NCI-H510A treated with DMSO at 0.1 percent for 48 hours (cell line): ENCODE measurements around the gene RAPGEF6.
"Not testable (repeated sequence)": the region's sequence is repeated elsewhere in the genome, so short reads cannot be mapped to it uniquely, and the experiment has no call there.

Experiments used
- DNase-seq: peaks from one replicate; lab custom pipeline; 2025; lab: John Stamatoyannopoulos, UW

RAPGEF6 gene

GRCh38 chr5:131384616-131385214 lies 250.3 kb downstream of the RAPGEF6 start:
- no peak for DNase-seq

- DNase-seq: no peak
These were observed 250.9 kb downstream of the RAPGEF6 start for GRCh38 chr5:131384173-131384572.

DNA sequence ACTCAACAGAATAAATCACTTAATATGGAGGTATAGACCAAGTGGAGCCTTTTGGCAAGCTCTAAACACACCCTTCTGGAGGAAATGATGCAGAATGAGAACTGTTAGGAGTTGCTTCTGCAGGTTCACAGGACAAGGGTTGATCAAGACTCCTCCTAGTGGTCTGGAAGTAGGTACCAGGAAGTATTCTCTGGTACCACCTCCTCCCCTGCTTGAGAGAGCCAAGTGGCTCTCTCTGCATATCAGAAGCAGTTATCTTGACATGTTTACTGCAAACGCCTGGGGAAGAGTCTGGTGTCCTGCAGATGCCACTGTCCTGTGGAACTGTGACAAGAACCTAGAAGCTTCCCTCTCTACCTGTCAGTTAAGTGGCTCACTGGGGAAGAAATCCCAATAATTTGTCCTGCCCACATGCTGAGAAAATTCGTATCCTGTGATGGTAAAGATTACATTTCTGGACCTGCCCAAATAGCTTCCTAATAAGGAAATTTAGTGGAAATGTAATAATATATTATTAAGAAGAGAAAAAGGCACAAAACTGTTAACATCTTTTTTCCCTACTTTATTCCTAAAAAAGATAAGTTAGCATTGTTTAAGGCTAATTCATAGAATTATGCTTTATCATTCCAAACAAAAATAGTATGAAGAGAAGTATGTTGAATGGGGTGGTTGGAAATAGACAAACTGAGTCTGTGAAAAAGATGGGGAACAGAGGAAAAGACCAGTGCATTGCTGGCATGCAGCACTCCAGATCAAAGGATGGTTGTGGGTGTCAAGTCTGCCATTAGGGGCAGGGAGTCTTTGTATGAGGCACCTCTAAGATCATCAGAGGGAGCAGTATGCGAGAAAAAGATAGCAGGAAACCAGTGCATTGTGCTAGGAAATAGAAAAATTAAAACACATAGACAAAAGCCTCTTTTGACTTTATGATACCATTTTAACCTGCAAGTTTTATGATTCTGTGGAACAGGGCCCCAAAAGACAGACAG lies 252.3 kb downstream of the RAPGEF6 start:
- no peak for DNase-seq

DNA sequence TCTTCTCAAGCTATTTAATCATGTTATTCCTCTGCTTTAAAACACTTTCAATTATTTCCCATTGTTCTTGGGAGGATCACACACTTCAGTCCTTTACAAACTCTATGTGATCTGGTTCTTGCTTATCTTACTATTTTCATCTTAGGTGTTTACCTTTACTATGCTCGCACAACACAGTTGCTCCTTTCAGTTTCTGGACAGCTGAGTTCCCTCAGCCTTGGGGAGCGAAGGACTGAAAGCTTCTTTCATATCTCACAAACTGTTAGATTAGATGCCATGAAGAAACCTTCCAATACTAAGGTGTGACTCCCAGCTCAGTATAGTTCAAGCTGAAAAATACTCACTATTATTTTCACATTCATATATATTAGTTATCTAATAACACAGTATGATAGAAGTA lies 253.3 kb downstream of the RAPGEF6 start:
- DNase-seq: no peak

- DNase-seq: no peak
These were observed 254.0 kb downstream of the RAPGEF6 start for GRCh38 chr5:131381021-131381420.

GRCh38 chr5:131380238-131380637 lies 254.8 kb downstream of the RAPGEF6 start:
- DNase-seq: not testable (repeated sequence)

DNA sequence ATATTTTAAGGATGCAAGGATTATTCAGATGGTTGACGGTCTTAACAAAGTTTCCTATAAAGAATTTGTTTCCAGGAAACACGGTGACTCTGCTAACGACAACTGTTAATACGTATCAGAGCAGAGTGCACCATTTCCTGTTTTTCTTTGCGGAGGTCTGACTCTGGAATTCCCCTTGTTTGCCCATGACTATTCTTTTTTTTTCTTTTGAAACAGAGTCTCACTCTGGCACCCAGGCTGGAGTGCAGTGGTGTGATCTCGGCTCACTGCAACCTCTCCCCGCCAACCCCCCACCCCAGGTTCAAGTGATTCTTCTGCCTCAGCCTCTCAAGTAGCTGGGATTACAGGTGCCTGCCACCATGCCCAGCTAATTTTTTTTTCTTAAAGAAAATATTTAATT lies 255.3 kb downstream of the RAPGEF6 start:
- DNase-seq: no peak

- no peak for DNase-seq
These were observed 256.1 kb downstream of the RAPGEF6 start for GRCh38 chr5:131378721-131379541.

DNA sequence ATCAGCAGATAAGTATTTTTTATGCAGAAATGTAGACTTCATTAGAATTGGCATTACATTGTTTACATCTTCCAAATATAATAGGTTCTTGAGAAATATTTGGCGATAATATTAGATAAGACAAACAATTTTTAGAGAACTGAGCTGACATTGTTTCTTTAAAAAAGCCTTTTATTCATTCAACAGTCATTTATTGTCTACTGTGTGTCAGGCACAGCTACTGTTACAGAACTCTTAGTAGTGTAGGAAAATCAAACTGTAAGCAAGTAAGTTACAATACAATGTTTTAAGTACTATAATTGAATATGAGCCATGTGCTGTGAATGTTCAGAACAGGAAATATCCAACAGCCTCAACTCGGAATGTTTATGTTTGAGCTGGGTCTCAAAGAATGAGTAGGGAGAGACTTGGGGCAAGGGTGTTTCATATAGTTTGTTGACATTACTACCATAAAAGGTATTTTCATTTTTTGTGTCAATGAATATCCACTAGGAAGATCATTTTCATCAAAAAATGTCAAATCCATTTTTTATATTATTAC lies 257.2 kb downstream of the RAPGEF6 start:
- DNase-seq: no peak

- DNase-seq: no peak
These were observed 257.7 kb downstream of the RAPGEF6 start for GRCh38 chr5:131377346-131377745.

DNA sequence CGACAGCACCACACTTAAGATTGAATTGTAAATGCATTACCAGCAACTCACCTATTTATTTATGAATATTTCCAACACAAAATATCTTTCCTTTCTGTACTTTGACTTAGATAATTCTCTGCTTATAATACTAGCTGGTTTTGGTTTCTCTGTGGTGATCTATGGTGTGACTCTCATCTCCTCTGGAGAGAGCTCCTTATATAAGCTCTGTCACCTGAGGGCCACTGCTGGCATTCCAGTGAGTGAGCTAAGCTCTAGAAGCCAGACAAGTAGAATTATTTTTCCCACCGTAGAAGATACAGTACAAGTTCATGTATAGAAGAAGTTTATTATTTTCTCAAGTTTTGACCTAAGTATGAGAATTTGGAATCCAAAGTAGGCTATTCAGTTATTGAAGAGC lies 259.7 kb downstream of the RAPGEF6 start:
- DNase-seq: no peak
